H1 (cell line): ENCODE data around the gene CPSF7. TPM values are rescaled to one million over a fixed set of nuclear protein-coding genes. Genes with fewer than 3 reads are reported as not detected.
A peak's percentile ranks its signal among the peaks of the same experiment; 100 is the strongest.

Source experiments
- ATF3 ChIP-seq: IDR thresholded peaks from 2 replicates; pipeline ENCODE4 v1.6.1; 2011; ENCODE audit warnings: low read depth, mild to moderate bottlenecking, low read length; ENCODE audit not compliant: insufficient read depth
- BCL11A ChIP-seq, 2 experiments: IDR thresholded peaks; one replicate each; pipeline ENCODE4 v1.6.1; 2011; ENCODE audit warnings: low read depth in 2 of 2, low read length in 2 of 2, mild to moderate bottlenecking in 2 of 2
- BRCA1 ChIP-seq: IDR thresholded peaks from 2 replicates; pipeline ENCODE4 v1.6.1; 2012; ENCODE audit warnings: low read depth, low read length, improper control_type of control experiment
- CBX5 ChIP-seq: fragments of 300-800, 300-1000 bp; sonication (generic); IDR thresholded peaks from 2 replicates; pipeline ENCODE4 v1.7.1; 2016; ENCODE audit warnings: antibody characterized with exemption, low read length, low read depth
- CBX8 ChIP-seq: fragments of 300-800, 300-1000 bp; sonication (generic); IDR thresholded peaks from 2 replicates; pipeline ENCODE4 v1.7.1; 2016; ENCODE audit warnings: low read depth, low read length, borderline replicate concordance
- CEBPB ChIP-seq: IDR thresholded peaks from 2 replicates; pipeline ENCODE4 v1.6.1; 2012; ENCODE audit warnings: low read depth, low read length
- CREB1 ChIP-seq: IDR thresholded peaks from 2 replicates; pipeline ENCODE4 v1.6.1; 2012; ENCODE audit warnings: inconsistent platforms
- E2F6 ChIP-seq: IDR thresholded peaks from 2 replicates; pipeline ENCODE4 v1.6.1; 2012; ENCODE audit warnings: inconsistent platforms
- FOSL1 ChIP-seq: IDR thresholded peaks from 2 replicates; pipeline ENCODE4 v1.6.1; 2011; ENCODE audit warnings: mild to moderate bottlenecking, low read depth, low read length, moderate library complexity; ENCODE audit not compliant: insufficient read depth
- GABPA ChIP-seq: IDR thresholded peaks from 2 replicates; pipeline ENCODE4 v1.6.1; 2011; ENCODE audit warnings: mild to moderate bottlenecking, low read length, moderate library complexity, borderline replicate concordance; ENCODE audit not compliant: insufficient read depth
- MAX ChIP-seq: IDR thresholded peaks from 2 replicates; pipeline ENCODE4 v1.6.1; 2012; ENCODE audit warnings: inconsistent platforms
- NANOG ChIP-seq: IDR thresholded peaks from 2 replicates; pipeline ENCODE4 v1.6.1; 2011; ENCODE audit warnings: low read length, low read depth, mild to moderate bottlenecking, inconsistent platforms; ENCODE audit not compliant: insufficient read depth, poor library complexity, severe bottlenecking
- POLR2A ChIP-seq, 2 experiments: IDR thresholded peaks; 1 replicate in 1 of 2; 2 replicates in 1 of 2; pipeline ENCODE4 v1.6.1; 2011; ENCODE audit warnings: low read depth in 2 of 2, low read length in 2 of 2, mild to moderate bottlenecking in 2 of 2; ENCODE audit errors: control extremely low read depth in 1 of 2
- POLR2AphosphoS5 ChIP-seq: IDR thresholded peaks from 2 replicates; pipeline ENCODE4 v1.6.1; 2011; ENCODE audit warnings: low read depth, low read length
- RBBP5 ChIP-seq: IDR thresholded peaks from 2 replicates; pipeline ENCODE4 v1.7.1; 2012; ENCODE audit warnings: low read depth, mild to moderate bottlenecking, inconsistent platforms, low read length, moderate library complexity, borderline replicate concordance
- RFX5 ChIP-seq: IDR thresholded peaks from 2 replicates; pipeline ENCODE4 v1.6.1; 2011; ENCODE audit warnings: low read depth, low read length, improper control_type of control experiment, borderline replicate concordance
- SAP30 ChIP-seq: fragments of 300-600 bp; sonication (generic); IDR thresholded peaks from 2 replicates; pipeline ENCODE4 v1.7.1; 2012; ENCODE audit warnings: low read length, moderate library complexity, mild to moderate bottlenecking, inconsistent platforms; ENCODE audit not compliant: insufficient read depth, insufficient replicate concordance
- SP2 ChIP-seq: IDR thresholded peaks from 2 replicates; pipeline ENCODE4 v1.6.1; 2012; ENCODE audit warnings: mild to moderate bottlenecking, low read length, inconsistent platforms
- SRF ChIP-seq: IDR thresholded peaks from 2 replicates; pipeline ENCODE4 v1.6.1; 2011; ENCODE audit warnings: mild to moderate bottlenecking, low read depth, low read length, moderate library complexity
- SUZ12 ChIP-seq: fragments of 200-600 bp; sonication (generic); IDR thresholded peaks from 2 replicates; pipeline ENCODE4 v1.6.1; 2012; ENCODE audit warnings: mild to moderate bottlenecking, inconsistent platforms, low read length, moderate library complexity, mixed read lengths
- TAF1 ChIP-seq: IDR thresholded peaks from 2 replicates; pipeline ENCODE4 v1.6.1; 2011; ENCODE audit warnings: mild to moderate bottlenecking, low read depth, low read length
- TCF12 ChIP-seq: IDR thresholded peaks from 2 replicates; pipeline ENCODE4 v1.6.1; 2011; ENCODE audit warnings: low read depth, mild to moderate bottlenecking, low read length
- TEAD4 ChIP-seq: IDR thresholded peaks from 2 replicates; pipeline ENCODE4 v1.6.1; 2012; ENCODE audit warnings: low read depth, low read length, inconsistent platforms, mixed read lengths
- polyA plus RNA-seq, 7 experiments: library from polyadenylated mRNA; depleted of rRNA in 3 of 7; stranded (reverse) in 5 of 7; unstranded in 2 of 7; fragments of >200 nt in 5 of 7; fragments of 200-250 nt in 2 of 7; gene quantifications; 1 replicate in 5 of 7; 2 replicates in 1 of 7; 4 replicates in 1 of 7; pipeline versions ENCODE4 v1.2.1 to v1.2.3, GENCODE V29; 2011 to 2013; ENCODE audit warnings: missing spikeins in 2 of 7, mixed read lengths in 2 of 7
- total RNA-seq: library from RNA; stranded (reverse); fragmentation: NEBNext Ultra II Directional; extraction: Animal tissue kit (Norgen Biotek cat#: 25700); gene quantifications from 2 replicates; pipeline ENCODE4 v1.2.1, GENCODE V29; 2021

CPSF7 gene
- total and polyA plus RNA-seq, 2 of the 8 experiments (the other 6 are each of a cell fraction or from before 2014, with no cell fraction given) = 95.9 to 122 TPM

- TF ChIP-seq BRCA1 (no peak), POLR2AphosphoS5 (peak; percentile 64), TEAD4 (0 out of 2 replicates have a peak, but pooled peaks have one; percentile 2), TCF12 (no peak), TAF1 (peak; percentile 86), RFX5 (no peak), BCL11A (IDR thresholded peaks at IDR 0.05; ENCODE audit: low read depth in 2 of 2, low read length in 2 of 2) (no peak), MAX (peak; percentile 70), CEBPB (no peak), CREB1 (peak; percentile 87), NANOG (no peak), E2F6 (peak; percentile 17; the same call in 1 of the 2 replicates), FOSL1 (no peak), CBX5 (no peak), ATF3 (no peak), SP2 (no peak), SAP30 (no peak), CBX8 (no peak), RBBP5 (peak; percentile 81; the same call in 1 of the 2 replicates), GABPA (peak; percentile 97), POLR2A (IDR thresholded peaks at IDR 0.05; ENCODE audit: control extremely low read depth in 1 of 2, low read depth in 2 of 2, low read length in 2 of 2) (peak; percentile 78 to 91), SUZ12 (no peak), SRF (no peak)
These were observed at the start of gene CPSF7, which contains the start of gene SDHAF2 (continued) for GRCh38 chr11:61429691-61430582.
